ENCODE data around the gene NFRKB. TPM values are rescaled to one million over a fixed set of nuclear protein-coding genes. Genes with fewer than 3 reads are reported as not detected.

Gene NFRKB
- total RNA-seq, 1 experiment from 2014 or later, result 27.4 TPM

DNA sequence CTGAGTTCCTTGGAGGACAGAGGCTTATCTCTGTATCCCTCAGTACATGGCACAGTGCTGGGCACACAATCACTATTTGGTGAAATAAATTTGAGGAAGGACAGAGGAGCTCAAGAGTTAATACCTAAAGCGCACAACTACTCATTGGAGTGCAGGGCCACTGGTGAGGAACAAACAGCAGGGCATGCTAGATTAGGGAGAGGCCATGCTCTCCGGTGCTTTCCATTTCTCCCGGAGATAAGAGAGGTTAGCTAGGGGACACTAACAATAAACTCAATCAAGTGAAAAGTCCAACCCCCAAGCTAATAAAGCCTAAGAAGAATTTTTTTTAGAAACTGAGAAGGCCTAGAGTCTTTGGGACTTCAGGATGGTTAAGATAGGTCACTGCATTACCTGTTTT, 29.1 kb downstream of the NFRKB start:
- Histone ChIP-seq H3K79me2 (ENCODE audit: insufficient read depth, low read length) (no peaks in the 10 kb centered on the region), H3K4me2 (ENCODE audit: low read length) (no peak overlapping the region), H3K36me3 (ENCODE audit: control insufficient read depth in 1 of 2, insufficient read depth in 2 of 2, low read length in 2 of 2) (peaks cover 32 to 35% of the 10 kb centered on the region in 2 experiments; a peak in 3 of 4 replicates), H3K4me3 (replicated peaks in 1 of 2; ENCODE audit: low read depth in 1 of 2, low read length in 2 of 2) (no peak overlapping the region), H3K9ac (ENCODE audit: low read length) (no peak overlapping the region), H3K27ac (ENCODE audit: low read depth, low read length) (no peak overlapping the region), H2AFZ (ENCODE audit: low read depth, low read length, poor library complexity, severe bottlenecking) (no peak overlapping the region), H3K4me1 (ENCODE audit: control insufficient read depth in 1 of 2, insufficient read depth in 2 of 2, low read length in 2 of 2) (peaks cover 11 to 13% of the 10 kb centered on the region in 2 experiments), H3K27me3 (ENCODE audit: insufficient read depth, low read length) (no peaks in the 10 kb centered on the region), H3K9me2 (ENCODE audit: insufficient read depth) (no peaks in the 10 kb centered on the region), H3K9me3 (ENCODE audit: control insufficient read depth in 1 of 2, insufficient read depth in 1 of 2, low read depth in 1 of 2, low read length in 2 of 2) (no peaks in the 10 kb centered on the region), H4K20me1 (ENCODE audit: insufficient read depth) (no peaks in the 10 kb centered on the region)
- TF ChIP-seq SP1 (IDR thresholded peaks at IDR 0.05; ENCODE audit: low read depth) (no peak), JUND (IDR thresholded peaks at IDR 0.05) (no peak), ATF3 (IDR thresholded peaks at IDR 0.05) (no peak), MAX (IDR thresholded peaks at IDR 0.05) (no peak), ZBTB33 (IDR thresholded peaks at IDR 0.05; ENCODE audit: extremely low read depth, insufficient replicate concordance, low read length) (no peak), FOSL1 (IDR thresholded peaks at IDR 0.05; ENCODE audit: low read depth) (no peak), CEBPB (IDR thresholded peaks at IDR 0.05; ENCODE audit: low read depth) (no peak), YY1 (IDR thresholded peaks at IDR 0.05; ENCODE audit: extremely low read depth, insufficient replicate concordance, low read depth, low read length) (no peak), ELF1 (IDR thresholded peaks at IDR 0.05; ENCODE audit: borderline replicate concordance, low read depth) (no peak), ZNF274 (IDR thresholded peaks at IDR 0.05; ENCODE audit: low read depth, low read length) (no peak), TCF7L2 (IDR thresholded peaks at IDR 0.05; ENCODE audit: borderline replicate concordance, extremely low read depth, insufficient read depth, insufficient read length) (no peak), SIN3A (IDR thresholded peaks at IDR 0.05; ENCODE audit: low read depth) (no peak), POLR2AphosphoS5 (IDR thresholded peaks at IDR 0.05; ENCODE audit: low read depth, low read length) (no peak), POLR2A (IDR thresholded peaks at IDR 0.05; ENCODE audit: borderline replicate concordance, extremely low read depth, insufficient read depth, insufficient read length) (no peak), CBX3 (IDR thresholded peaks at IDR 0.05; ENCODE audit: low read depth) (no peak), EZH2phosphoT487 (IDR thresholded peaks at IDR 0.05; ENCODE audit: borderline replicate concordance) (no peak), EZH2 (IDR thresholded peaks at IDR 0.05) (no peak)
- ChIA-PET POLR2A (no interaction called here), RAD21 (ENCODE audit: low non-redundant PET in 1 of 2, low total read pairs in 2 of 2, uncharacterized antibody in 2 of 2, unreplicated experiment in 2 of 2) (no interaction called here), CTCF (no interaction called here)
- BruUV-seq (replicated peaks), result no TSS peak
- ATAC-seq (no peak), DNase-seq (ENCODE audit: low read depth, low spot score) (no peak)
- intact Hi-C loops (cut with micrococcal nuclease), result no loop called here
